ENCODE measurements around the gene HELLS.

HELLS gene

DNA sequence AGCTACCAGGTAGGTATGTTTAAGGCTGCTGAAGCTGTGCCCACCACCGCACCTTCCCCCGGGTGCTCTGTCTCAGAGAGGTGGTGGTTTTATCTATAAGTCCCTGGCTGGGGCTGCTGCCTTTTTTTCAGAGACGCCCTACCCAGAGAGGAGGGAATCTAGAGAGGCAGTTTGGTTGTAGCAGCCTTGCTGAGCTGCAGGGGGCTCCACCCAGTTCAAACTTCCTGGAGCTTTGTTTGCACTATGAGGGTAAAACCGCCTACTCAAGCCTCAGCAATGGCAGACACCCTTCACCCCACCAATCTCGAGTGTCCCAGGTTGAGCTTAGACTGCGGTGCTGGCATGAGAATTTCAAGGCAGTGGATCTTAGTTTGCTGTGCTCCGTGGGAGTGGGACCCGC lies 94.3 kb downstream of the HELLS start:
- Histone ChIP-seq H3K4me3 (IDR thresholded peaks at IDR 0.05; ENCODE audit: insufficient read depth, low read depth, low read length) (no peak overlapping the region), H3K9ac (no peak overlapping the region), H3K36me3 (ENCODE audit: insufficient read depth) (no peaks in the 10 kb centered on the region), H3K27me3 (ENCODE audit: insufficient read depth, low read depth) (no peaks in the 10 kb centered on the region), H3K27ac (no peak overlapping the region), H3K4me1 (ENCODE audit: low read depth, poor library complexity, severe bottlenecking) (no peaks in the 10 kb centered on the region), H3K79me2 (ENCODE audit: insufficient read depth, low read depth) (no peaks in the 10 kb centered on the region), H4K20me1 (ENCODE audit: insufficient read depth) (no peaks in the 10 kb centered on the region), H2AFZ (ENCODE audit: low read depth) (no peak overlapping the region), H3K4me2 (no peak overlapping the region)
- TF ChIP-seq, protein P1, sequence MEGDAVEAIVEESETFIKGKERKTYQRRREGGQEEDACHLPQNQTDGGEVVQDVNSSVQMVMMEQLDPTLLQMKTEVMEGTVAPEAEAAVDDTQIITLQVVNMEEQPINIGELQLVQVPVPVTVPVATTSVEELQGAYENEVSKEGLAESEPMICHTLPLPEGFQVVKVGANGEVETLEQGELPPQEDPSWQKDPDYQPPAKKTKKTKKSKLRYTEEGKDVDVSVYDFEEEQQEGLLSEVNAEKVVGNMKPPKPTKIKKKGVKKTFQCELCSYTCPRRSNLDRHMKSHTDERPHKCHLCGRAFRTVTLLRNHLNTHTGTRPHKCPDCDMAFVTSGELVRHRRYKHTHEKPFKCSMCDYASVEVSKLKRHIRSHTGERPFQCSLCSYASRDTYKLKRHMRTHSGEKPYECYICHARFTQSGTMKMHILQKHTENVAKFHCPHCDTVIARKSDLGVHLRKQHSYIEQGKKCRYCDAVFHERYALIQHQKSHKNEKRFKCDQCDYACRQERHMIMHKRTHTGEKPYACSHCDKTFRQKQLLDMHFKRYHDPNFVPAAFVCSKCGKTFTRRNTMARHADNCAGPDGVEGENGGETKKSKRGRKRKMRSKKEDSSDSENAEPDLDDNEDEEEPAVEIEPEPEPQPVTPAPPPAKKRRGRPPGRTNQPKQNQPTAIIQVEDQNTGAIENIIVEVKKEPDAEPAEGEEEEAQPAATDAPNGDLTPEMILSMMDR (conservative IDR thresholded peaks at IDR 0.05; ENCODE audit: low read depth, low read length) = no peak

DNA sequence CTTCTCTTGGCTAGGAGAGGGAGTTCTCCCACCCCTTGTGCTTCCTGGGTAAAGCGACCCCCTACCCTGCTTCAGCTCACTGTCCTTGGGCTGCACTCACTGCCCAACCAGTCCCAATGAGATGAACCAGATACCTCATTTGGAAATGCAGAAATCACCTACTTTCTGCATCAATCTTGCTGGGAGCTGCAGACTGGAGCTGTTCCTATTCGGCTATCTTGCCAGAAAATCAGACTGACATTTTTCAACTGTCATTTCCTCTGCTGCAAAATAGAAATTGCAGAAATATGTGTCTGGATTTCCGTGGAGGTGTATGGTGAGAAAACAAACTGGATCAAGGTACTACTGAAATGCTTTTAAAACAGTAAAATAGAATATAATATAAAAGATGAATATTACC lies 95.0 kb downstream of the HELLS start:
- Histone ChIP-seq H3K4me2 (no peak overlapping the region), H3K4me3 (IDR thresholded peaks at IDR 0.05; ENCODE audit: insufficient read depth, low read depth, low read length) (no peak overlapping the region), H3K27me3 (ENCODE audit: insufficient read depth, low read depth) (no peaks in the 10 kb centered on the region), H3K27ac (no peak overlapping the region), H4K20me1 (ENCODE audit: insufficient read depth) (no peaks in the 10 kb centered on the region), H3K36me3 (ENCODE audit: insufficient read depth) (no peaks in the 10 kb centered on the region), H2AFZ (ENCODE audit: low read depth) (no peak overlapping the region), H3K79me2 (ENCODE audit: insufficient read depth, low read depth) (no peaks in the 10 kb centered on the region), H3K9ac (no peak overlapping the region), H3K4me1 (ENCODE audit: low read depth, poor library complexity, severe bottlenecking) (no peaks in the 10 kb centered on the region)
- TF ChIP-seq, protein P1 (conservative IDR thresholded peaks at IDR 0.05; ENCODE audit: low read depth, low read length) = no peak

DNA sequence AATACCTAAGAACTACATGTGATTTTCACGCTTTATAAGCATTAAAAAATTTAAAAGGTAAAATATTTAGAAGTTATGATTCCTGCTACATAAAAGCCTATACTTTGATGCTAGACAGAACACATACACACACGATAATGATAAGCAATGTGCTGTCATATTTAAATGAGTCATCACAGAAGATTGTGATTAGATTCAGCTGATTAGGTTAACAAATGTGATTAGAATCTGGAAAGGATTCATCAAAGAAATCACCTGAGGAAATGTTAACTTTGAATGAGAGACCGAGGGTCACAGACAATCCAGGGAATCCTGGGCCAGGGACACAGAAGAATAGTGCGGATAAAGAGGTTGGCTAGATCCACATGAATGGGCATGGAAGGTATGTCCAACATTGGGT lies 95.9 kb downstream of the HELLS start:
- H2AFZ ChIP-seq (ENCODE audit: low read depth) = no peak overlapping the region

DNA sequence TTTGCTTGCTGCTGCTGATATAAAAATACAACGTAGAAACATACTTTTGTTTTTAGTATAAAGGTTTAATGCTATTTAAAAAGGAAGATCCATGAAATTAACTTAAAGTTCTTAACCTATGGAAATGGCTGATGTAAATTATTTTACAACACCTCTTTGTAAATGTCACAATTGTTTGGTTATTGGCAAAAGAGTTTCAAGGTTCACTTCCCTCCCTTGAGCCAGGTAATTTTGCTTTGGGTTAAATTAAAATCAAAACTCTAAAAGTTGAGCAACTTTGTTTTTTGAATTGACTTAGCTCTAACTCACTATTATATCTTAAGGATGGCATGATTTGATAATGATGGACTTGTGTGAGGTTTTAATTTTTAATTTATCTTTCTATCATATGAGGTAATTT lies 98.8 kb downstream of the HELLS start:
- H3K4me2 ChIP-seq = no peak overlapping the region
- no peaks in the 10 kb centered on the region for H3K27me3 ChIP-seq (ENCODE audit: insufficient read depth, low read depth)
- H3K9ac ChIP-seq = no peak overlapping the region
- H3K4me1 ChIP-seq (ENCODE audit: low read depth, poor library complexity, severe bottlenecking) = no peaks in the 10 kb centered on the region
- TF ChIP-seq, protein P1 (conservative IDR thresholded peaks at IDR 0.05; ENCODE audit: low read depth, low read length) = no peak
- H3K4me3 ChIP-seq (IDR thresholded peaks at IDR 0.05; ENCODE audit: insufficient read depth, low read depth, low read length) = no peak overlapping the region
- no peaks in the 10 kb centered on the region for H3K36me3 ChIP-seq (ENCODE audit: insufficient read depth)
- H3K79me2 ChIP-seq (ENCODE audit: insufficient read depth, low read depth) = no peaks in the 10 kb centered on the region
- no peak overlapping the region for H2AFZ ChIP-seq (ENCODE audit: low read depth)
- no peaks in the 10 kb centered on the region for H4K20me1 ChIP-seq (ENCODE audit: insufficient read depth)
- H3K27ac ChIP-seq = no peak overlapping the region

More for the DNA sequence above, 95.9 kb downstream of the HELLS start:
- no peaks in the 10 kb centered on the region for H3K79me2 ChIP-seq (ENCODE audit: insufficient read depth, low read depth)
- H3K9ac ChIP-seq = no peak overlapping the region
- H3K4me1 ChIP-seq (ENCODE audit: low read depth, poor library complexity, severe bottlenecking) = no peaks in the 10 kb centered on the region
- no peaks in the 10 kb centered on the region for H4K20me1 ChIP-seq (ENCODE audit: insufficient read depth)
- no peak overlapping the region for H3K27ac ChIP-seq
- TF ChIP-seq, protein P1 (conservative IDR thresholded peaks at IDR 0.05; ENCODE audit: low read depth, low read length) = no peak
- no peaks in the 10 kb centered on the region for H3K36me3 ChIP-seq (ENCODE audit: insufficient read depth)
- H3K4me2 ChIP-seq = no peak overlapping the region
- H3K4me3 ChIP-seq (IDR thresholded peaks at IDR 0.05; ENCODE audit: insufficient read depth, low read depth, low read length) = no peak overlapping the region
- H3K27me3 ChIP-seq (ENCODE audit: insufficient read depth, low read depth) = no peaks in the 10 kb centered on the region

All from KMS-11 (cell line).